ENCODE results near the gene BSND. TPM values are rescaled to one million over a fixed set of nuclear protein-coding genes. Genes with fewer than 3 reads are reported as not detected.

Gene BSND
- total RNA-seq, 1 donor from 2014 or later = not detected

DNA sequence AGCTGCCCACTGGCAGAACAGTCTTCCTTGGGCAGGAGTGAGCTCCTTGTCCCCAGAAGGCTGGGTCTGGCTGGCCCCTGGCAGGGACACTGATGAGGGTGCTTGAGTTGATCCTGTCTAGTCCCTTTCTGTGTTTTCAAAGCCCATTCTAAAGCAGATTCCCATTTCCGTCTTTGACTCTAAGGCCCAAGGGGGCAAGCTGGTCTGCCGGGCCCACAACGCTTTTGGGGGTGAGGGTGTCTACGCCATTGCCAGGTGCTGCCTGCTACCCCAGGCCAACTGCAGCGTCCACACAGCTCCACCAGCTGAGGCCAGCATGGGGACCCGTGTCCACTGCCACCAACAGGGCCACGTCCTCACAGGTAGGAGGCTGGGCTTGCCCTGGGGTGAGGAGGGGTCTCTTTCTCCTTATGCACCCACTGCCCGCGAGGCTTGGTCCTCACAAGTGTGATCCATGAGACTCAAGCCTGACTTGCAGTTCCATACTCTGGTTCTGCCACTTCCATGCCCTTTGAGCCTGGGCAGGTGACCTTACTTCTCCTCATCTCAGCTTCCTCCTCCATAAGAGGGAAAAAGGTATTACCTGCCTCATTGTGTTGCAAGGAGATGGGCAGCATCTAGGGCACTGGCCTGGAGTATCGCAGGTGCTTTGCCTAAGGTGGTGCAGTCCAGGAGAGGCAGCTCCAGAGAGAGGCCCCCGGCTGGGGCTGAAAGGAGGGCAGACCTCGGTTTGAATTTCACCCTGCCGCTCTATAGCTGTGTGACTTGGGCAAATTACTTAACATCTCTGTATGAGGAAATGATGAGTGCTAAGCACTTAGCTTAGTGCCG lies 60.8 kb downstream of the BSND start:
- no peak for DNase-seq (ENCODE audit: low read depth)
- TF ChIP-seq, protein P1, sequence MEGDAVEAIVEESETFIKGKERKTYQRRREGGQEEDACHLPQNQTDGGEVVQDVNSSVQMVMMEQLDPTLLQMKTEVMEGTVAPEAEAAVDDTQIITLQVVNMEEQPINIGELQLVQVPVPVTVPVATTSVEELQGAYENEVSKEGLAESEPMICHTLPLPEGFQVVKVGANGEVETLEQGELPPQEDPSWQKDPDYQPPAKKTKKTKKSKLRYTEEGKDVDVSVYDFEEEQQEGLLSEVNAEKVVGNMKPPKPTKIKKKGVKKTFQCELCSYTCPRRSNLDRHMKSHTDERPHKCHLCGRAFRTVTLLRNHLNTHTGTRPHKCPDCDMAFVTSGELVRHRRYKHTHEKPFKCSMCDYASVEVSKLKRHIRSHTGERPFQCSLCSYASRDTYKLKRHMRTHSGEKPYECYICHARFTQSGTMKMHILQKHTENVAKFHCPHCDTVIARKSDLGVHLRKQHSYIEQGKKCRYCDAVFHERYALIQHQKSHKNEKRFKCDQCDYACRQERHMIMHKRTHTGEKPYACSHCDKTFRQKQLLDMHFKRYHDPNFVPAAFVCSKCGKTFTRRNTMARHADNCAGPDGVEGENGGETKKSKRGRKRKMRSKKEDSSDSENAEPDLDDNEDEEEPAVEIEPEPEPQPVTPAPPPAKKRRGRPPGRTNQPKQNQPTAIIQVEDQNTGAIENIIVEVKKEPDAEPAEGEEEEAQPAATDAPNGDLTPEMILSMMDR (conservative IDR thresholded peaks at IDR 0.05; ENCODE audit: low read depth, low read length) = no peak
- no peak overlapping the region for H3K4me3 ChIP-seq (ENCODE audit: low read depth, low read length)

DNA sequence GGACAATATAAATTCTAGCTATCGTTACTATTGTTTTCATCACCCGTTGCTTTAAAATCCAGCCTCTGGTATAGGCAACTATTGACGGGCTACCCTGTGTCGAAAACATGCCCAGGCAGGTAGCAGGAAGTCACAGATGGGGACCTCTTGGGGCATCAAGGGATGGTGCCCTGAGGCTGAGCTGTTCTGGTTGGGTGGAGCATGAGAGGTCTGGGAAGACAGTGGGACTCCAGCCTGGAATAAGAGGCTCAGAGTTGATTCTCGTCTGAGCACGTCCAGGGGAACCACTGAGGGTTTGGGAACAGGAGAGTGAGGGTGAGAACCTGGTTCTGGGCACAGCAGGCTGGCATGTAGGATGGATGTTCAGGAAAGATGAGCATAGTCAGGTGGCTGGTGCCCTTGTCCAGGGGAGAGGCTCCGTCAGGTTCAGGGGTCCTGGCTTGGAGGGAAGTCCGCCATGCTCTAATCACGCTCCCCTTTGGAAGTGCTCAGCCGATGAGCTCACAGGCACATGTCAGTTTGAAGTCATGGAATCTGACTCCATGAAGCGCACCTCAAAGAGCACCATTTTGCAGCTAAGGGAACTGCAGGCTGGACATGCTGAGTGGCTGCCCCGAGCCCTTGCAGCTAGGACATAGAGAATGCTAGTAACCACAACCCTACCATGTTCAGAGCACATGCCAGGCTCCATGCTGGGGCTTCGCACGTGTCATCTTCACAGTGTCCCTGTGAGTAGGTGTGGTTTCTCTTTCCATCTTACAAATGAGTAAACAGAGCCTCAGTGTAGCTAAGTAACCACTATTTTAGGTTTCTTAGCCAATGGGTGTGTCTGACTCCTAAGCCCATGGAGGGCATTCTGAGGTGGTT lies 61.6 kb downstream of the BSND start:
- H3K4me3 ChIP-seq (ENCODE audit: low read depth, low read length) = no peak overlapping the region
- DNase-seq (ENCODE audit: low read depth) = no peak
- TF ChIP-seq, protein P1 (conservative IDR thresholded peaks at IDR 0.05; ENCODE audit: low read depth, low read length) = no peak

DNA sequence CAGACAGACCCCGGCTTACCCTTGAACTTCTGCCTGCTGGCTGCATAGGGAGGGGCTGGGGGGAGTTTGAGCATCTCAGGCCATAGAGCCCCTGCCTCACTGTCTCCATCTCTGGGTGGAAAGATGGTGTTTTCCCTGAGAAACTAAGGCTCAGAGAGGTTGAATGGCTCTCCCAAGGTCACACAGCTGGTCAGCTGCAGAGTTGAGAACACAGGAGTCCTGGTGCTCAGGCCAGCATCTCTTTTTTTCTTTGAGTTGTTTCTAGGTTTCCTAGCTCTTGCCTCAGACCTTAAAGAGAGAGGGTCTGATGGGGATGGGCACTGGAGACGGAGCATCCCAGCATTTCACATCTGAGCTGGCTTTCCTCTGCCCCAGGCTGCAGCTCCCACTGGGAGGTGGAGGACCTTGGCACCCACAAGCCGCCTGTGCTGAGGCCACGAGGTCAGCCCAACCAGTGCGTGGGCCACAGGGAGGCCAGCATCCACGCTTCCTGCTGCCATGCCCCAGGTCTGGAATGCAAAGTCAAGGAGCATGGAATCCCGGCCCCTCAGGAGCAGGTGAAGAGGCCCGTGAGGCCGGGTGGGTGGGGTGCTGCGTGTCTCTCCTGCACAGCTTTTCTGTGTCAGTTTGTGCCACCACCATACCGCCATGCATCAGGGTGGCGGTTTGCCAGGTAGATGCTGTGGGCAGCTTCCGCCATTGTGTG lies 62.4 kb downstream of the BSND start:
- DNase-seq (ENCODE audit: low read depth) = no peak
- TF ChIP-seq, protein P1 (conservative IDR thresholded peaks at IDR 0.05; ENCODE audit: low read depth, low read length) = no peak
- H3K4me3 ChIP-seq (ENCODE audit: low read depth, low read length) = no peak overlapping the region

Other genes with a start within 250 kb of the BSND start
- gene PARS2, start 234.4 kb upstream of the BSND start, total RNA-seq = 5.1 and 5.4 TPM in 2 replicates
- 1.9 and 4.3 TPM in 2 replicates for gene TTC22, start 197.6 kb upstream of the BSND start, total RNA-seq
- gene DHCR24, start 111.7 kb upstream of the BSND start, total RNA-seq = 258 and 494 TPM in 2 replicates
- 0.14 TPM in 1 of 2 replicates, not detected in the other for gene TMEM61, start 18.3 kb upstream of the BSND start, total RNA-seq
- 1.1 and 21.7 TPM in 2 replicates for gene PCSK9, start 40.6 kb downstream of the BSND start, total RNA-seq
- gene USP24, start 216.4 kb downstream of the BSND start, total RNA-seq = 19.7 and 24.0 TPM in 2 replicates